Gastrocnemius medialis (tissue), 4 donors: ENCODE measurements around the gene FAM76A. TPM values are rescaled to one million over a fixed set of nuclear protein-coding genes. Genes with fewer than 3 reads are reported as not detected.
A peak's percentile ranks its signal among the peaks of the same experiment; 100 is the strongest.
"Not testable (repeated sequence)": the region's sequence is repeated elsewhere in the genome, so short reads cannot be mapped to it uniquely, and the experiment has no call there.

Experiments used
- ATAC-seq, 2 donors: fragments of 150-250 bp; one replicate each; pipeline ENCODE4 v1.9.1; 2016
- DNase-seq, 2 donors: peaks; one replicate each; pipeline ENCODE4 v3.0.0-alpha.2; 2019
- H3K27ac ChIP-seq, 4 donors: fragments of 200-600 bp; sonication (generic); 1 replicate in 1 of 4; 2 replicates in 3 of 4; pipeline ENCODE4 v1.5.1; 2016 to 2018; ENCODE audit warnings: mild to moderate bottlenecking in 2 of 4, moderate library complexity in 1 of 4
- H3K27me3 ChIP-seq, 3 donors: fragments of 200-600 bp; sonication (generic) in 2 of 3; 1 replicate in 1 of 3; 2 replicates in 2 of 3; pipeline versions ENCODE4 v1.5.1 to v1.6.0; 2016 to 2019; ENCODE audit warnings: mild to moderate bottlenecking in 1 of 3, moderate library complexity in 1 of 3
- H3K36me3 ChIP-seq, 2 donors: fragments of 200-600 bp; sonication (generic) in 1 of 2; one replicate each; pipeline ENCODE4 v1.5.1; 2017 to 2018
- H3K4me1 ChIP-seq, 2 donors: fragments of 200-600 bp; sonication (generic) in 1 of 2; one replicate each; pipeline ENCODE4 v1.5.1; 2016 to 2017; ENCODE audit warnings: mild to moderate bottlenecking in 2 of 2
- H3K4me3 ChIP-seq, 4 donors: fragments of 200-600 bp; sonication (generic) in 3 of 4; 1 replicate in 1 of 4; 2 replicates in 3 of 4; pipeline ENCODE4 v1.5.1; 2016 to 2019; ENCODE audit warnings: mild to moderate bottlenecking in 2 of 4
- H3K9me3 ChIP-seq, 3 donors: fragments of 200-600 bp; sonication (generic) in 2 of 3; 1 replicate in 1 of 3; 2 replicates in 2 of 3; pipeline ENCODE4 v1.5.1; 2016 to 2019
- POLR2A ChIP-seq, 2 donors: fragments of 450-650 bp; IDR thresholded peaks; one replicate each; pipeline ENCODE4 v1.6.1; 2017; ENCODE audit warnings: antibody characterized with exemption in 2 of 2, mild to moderate bottlenecking in 2 of 2, moderate library complexity in 2 of 2
- in situ Hi-C, 4 donors: fragments of 200-750 bp; cut with MboI; loops; one replicate each; pipeline versions ENCODE4 v1.15.0 to v1.8.0; 2017; ENCODE audit warnings: low sequenced_read_pairs in 4 of 4
- intact Hi-C: fragments of 100-400 bp; cut with DNase I; formaldehyde crosslinking; loops from one replicate; pipeline ENCODE4 v1.15.1; 2023; ENCODE audit warnings: low total_unique reads
- total RNA-seq, 4 donors: library from RNA; depleted of rRNA; stranded (reverse); fragments of >200 nt; gene quantifications; one replicate each; pipeline versions ENCODE4 v1.1.0 to v1.2.3, GENCODE V29; 2016
- TF ChIP-seq, protein P1 (sequence below), 5 experiments: fragments of 450-650 bp in 3 of 5; fragments of 200-600 bp in 2 of 5; sonication (generic) in 2 of 5; IDR thresholded peaks in 4 of 5; conservative IDR thresholded peaks in 1 of 5; 1 replicate in 4 of 5; 2 replicates in 1 of 5; pipeline ENCODE4 v1.5.1; 2016 to 2019; ENCODE audit warnings: antibody characterized with exemption in 5 of 5, mild to moderate bottlenecking in 3 of 5, moderate library complexity in 3 of 5

The FAM76A gene
- total RNA-seq, 4 donors from 2014 or later = 9.4 to 20.0 (median 15.5) TPM

DNA sequence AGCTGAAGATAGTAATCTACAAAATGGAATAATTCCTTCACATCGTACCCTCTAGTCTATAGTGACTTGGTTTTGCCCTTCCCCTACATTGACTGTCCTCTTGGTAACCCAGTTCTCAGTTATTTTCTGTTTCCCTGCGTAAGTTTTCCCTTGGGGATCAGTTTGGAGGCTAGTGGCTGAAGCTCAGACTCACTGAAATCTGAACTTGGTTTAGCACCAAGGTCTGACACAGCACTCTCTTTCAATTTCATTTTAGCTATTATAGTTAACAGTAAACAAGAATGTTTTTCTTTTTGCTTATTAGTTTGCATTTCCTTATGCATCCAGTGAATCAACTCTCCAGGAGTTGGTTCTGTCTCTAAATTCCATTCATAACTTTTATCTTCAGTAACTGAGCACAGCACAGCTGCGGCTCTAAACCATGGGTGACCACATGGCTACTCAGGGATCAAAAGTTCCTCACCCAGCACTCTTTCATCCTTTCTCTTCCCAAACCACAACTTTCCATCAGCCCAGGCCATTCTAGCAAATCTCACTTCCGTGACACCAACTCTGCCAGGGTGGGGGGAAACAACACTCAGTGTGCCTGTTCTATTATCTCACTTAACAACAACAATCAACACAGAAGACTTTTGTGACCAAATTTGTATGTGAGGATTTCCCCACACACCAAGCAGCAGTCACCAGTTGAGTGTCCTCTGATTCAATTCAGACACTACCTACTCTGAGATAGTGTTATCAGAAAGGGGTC is 36.2 kb upstream of the FAM76A start:
- Histone ChIP-seq H3K27me3 (no peaks in the 10 kb centered on the region), H3K36me3 (no peaks in the 10 kb centered on the region), H3K9me3 (no peaks in the 10 kb centered on the region), H3K4me1 (no peaks in the 10 kb centered on the region), H3K4me3 (no peak overlapping the region), H3K27ac (peak overlapping the region in 1 of 4 donors; percentile 6)
- ATAC-seq (peak in 1 of 2 donors; percentile 24), DNase-seq (no peak)
- intact Hi-C loops (no loop called here), in situ Hi-C loops (no loop called here)
- no peak for TF ChIP-seq POLR2A (IDR thresholded peaks at IDR 0.05)
- TF ChIP-seq, protein P1, sequence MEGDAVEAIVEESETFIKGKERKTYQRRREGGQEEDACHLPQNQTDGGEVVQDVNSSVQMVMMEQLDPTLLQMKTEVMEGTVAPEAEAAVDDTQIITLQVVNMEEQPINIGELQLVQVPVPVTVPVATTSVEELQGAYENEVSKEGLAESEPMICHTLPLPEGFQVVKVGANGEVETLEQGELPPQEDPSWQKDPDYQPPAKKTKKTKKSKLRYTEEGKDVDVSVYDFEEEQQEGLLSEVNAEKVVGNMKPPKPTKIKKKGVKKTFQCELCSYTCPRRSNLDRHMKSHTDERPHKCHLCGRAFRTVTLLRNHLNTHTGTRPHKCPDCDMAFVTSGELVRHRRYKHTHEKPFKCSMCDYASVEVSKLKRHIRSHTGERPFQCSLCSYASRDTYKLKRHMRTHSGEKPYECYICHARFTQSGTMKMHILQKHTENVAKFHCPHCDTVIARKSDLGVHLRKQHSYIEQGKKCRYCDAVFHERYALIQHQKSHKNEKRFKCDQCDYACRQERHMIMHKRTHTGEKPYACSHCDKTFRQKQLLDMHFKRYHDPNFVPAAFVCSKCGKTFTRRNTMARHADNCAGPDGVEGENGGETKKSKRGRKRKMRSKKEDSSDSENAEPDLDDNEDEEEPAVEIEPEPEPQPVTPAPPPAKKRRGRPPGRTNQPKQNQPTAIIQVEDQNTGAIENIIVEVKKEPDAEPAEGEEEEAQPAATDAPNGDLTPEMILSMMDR (IDR thresholded peaks at IDR 0.05 in 4 of 5, conservative IDR thresholded peaks at IDR 0.05 in 1 of 5) = no peak

DNA sequence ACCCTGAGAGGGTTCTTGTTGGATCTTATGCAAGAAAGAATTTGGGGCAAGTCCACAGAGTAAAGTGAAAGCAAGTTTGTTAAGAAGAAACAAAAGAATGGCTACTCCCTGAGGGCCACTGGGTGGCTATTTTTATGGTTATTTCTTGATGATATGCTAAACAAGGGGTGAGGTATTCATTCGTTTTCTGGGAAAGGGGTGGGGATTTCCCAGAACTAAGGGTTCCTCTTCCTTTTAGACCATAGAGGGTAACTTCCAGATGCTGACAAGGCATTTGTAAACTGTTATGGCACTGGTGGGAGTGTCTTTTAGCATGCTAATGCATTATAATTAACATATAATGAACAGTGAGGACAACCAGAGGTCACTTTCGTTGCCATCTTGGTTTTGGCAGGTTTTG is 35.6 kb upstream of the FAM76A start:
- Histone ChIP-seq H3K9me3 (no peaks in the 10 kb centered on the region), H3K4me3 (no peak overlapping the region), H3K4me1 (no peaks in the 10 kb centered on the region), H3K27ac (peak overlapping the region in 1 of 4 donors; percentile 6), H3K36me3 (no peaks in the 10 kb centered on the region), H3K27me3 (no peaks in the 10 kb centered on the region)
- intact Hi-C loops = no loop called here
- in situ Hi-C loops = no loop called here
- DNase-seq = no peak
- no peak for ATAC-seq
- TF ChIP-seq, protein P1 (IDR thresholded peaks at IDR 0.05 in 4 of 5, conservative IDR thresholded peaks at IDR 0.05 in 1 of 5) = no peak
- TF ChIP-seq POLR2A (IDR thresholded peaks at IDR 0.05) = no peak

DNA sequence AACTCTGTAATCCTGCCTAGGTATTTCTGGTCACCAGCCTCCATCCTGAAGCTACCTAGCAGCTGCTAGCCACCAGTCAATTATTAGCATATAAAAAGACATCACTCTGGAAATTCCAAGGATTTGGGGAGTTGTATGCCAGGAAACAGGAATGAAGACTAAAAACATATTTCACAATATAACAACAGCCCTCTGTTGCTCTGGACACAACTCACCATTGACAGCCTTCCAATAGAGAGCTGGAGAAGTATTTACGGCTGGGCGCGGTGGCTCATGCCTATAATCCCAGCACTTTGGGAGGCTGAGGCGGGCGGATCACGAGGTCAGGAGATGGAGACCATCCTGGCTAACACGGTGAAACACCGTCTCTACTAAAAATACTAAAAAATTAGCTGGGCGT is 28.9 kb upstream of the FAM76A start:
- H3K4me3 ChIP-seq, H3K27ac ChIP-seq, ATAC-seq, H3K4me1 ChIP-seq, intact Hi-C loops, H3K36me3 ChIP-seq, DNase-seq, H3K9me3 ChIP-seq, H3K27me3 ChIP-seq, in situ Hi-C loops: not testable (repeated sequence)

DNA sequence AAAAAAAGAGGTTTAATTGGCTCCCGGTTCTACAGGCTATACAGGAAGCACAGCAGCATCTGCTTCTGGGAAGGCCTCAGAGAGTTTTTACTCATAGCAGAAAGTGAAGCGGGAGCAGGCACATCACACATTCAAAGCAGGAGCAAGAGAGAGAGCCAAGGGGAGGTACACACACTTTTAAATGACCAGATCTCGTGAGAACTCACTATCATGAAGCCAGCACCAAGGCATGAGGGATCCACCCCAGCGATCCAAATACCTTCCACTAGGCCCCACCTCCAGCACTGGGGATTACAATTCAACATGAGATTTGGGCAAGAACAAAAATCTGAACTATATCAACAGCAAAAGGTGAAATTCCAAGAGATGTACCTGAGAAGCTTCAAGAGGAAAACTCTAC is 20.8 kb upstream of the FAM76A start:
- DNase-seq (no peak), ATAC-seq (no peak)
- Histone ChIP-seq H3K27ac (no peak overlapping the region), H3K36me3 (no peaks in the 10 kb centered on the region), H3K4me1 (no peaks in the 10 kb centered on the region), H3K9me3 (no peaks in the 10 kb centered on the region), H3K27me3 (no peaks in the 10 kb centered on the region), H3K4me3 (no peak overlapping the region)
- intact Hi-C loops (no loop called here), in situ Hi-C loops (no loop called here)
- TF ChIP-seq, protein P1 (IDR thresholded peaks at IDR 0.05 in 4 of 5, conservative IDR thresholded peaks at IDR 0.05 in 1 of 5) = no peak
- TF ChIP-seq POLR2A (IDR thresholded peaks at IDR 0.05) = no peak

DNA sequence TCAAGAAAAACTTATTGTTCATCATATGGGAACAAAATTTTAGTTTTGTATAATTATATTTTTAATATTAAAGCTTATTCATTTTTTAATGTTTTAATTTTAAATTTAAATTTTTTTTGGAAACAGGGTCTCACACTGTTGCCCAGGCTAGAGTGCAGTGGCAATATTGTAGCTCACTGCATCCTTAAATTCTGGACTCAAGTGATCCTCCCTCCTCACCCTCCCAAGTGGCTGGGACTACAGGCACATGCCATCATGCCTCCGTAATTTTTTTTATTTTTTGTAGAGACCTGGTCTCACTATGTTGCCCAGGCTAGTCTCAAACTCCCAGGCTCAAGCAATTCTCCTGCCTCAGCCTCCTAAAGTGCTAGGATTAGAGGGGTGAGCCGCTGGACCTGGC is 20.2 kb upstream of the FAM76A start:
- in situ Hi-C loops (no loop called here), intact Hi-C loops (no loop called here)
- ATAC-seq = no peak
- TF ChIP-seq, protein P1 (IDR thresholded peaks at IDR 0.05 in 4 of 5, conservative IDR thresholded peaks at IDR 0.05 in 1 of 5) = no peak
- TF ChIP-seq POLR2A (IDR thresholded peaks at IDR 0.05) = no peak
- Histone ChIP-seq H3K27ac (no peak overlapping the region), H3K4me3 (no peak overlapping the region), H3K4me1 (no peaks in the 10 kb centered on the region), H3K9me3 (no peaks in the 10 kb centered on the region), H3K36me3 (no peaks in the 10 kb centered on the region), H3K27me3 (no peaks in the 10 kb centered on the region)
- no peak for DNase-seq
